Stimulated activated CD4-positive, alpha-beta T cell treated with anti-CD3 and anti-CD28 coated beads, Interleukin-4, amount 100 ng/mL, for 48 hours (primary cell): ENCODE results near the gene SYT11.
A peak's percentile ranks its signal among the peaks of the same experiment; 100 is the strongest.
"Not testable (repeated sequence)": the region's sequence is repeated elsewhere in the genome, so short reads cannot be mapped to it uniquely, and the experiment has no call there.

Source experiments
- DNase-seq, 2 donors: peaks; one replicate each; pipeline ENCODE4 v3.0.0-alpha.2; 2020; ENCODE audit warnings: low read depth in 2 of 2

The SYT11 gene

DNA sequence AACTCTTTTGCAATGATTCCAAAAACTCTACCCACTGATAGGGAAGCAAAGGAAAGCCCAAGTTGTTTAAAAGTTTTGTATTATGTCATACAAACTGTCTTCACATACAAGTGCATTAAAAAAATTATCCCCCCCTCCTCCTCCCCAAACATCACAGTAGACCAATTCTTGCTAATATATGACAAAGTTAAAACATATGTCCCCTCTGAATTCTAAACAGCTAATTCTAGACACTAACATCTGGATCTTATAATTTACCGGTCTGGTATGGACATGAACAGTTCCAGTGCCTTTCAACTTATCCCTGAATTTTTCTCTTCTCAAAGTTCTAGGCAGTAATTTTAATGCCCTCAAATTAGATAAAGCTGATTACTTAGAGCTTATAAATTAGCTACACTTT is 38.4 kb downstream of the SYT11 start:
- no peak for DNase-seq

GRCh38 chr1:155898888-155899287 is 39.5 kb downstream of the SYT11 start:
- no peak for DNase-seq

DNA sequence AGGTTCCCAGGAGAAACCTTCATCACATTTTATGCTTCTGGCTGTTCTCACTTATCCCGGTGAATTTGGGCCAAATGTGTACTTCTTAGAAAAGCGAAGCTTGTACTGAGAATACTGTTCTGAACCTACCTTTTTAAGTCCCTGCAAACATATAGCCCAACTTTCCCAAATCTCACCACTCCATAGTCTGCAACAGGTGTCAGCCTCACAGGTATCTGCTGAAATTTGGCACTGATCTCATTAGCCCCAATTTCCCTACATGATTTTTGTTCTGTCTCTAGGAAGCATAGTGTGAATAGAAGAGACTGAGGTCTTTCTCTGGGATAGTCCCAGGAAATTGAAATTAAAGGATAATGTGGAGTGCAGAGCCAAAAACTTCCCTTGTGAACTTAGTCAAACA is 40.3 kb downstream of the SYT11 start:
- no peak for DNase-seq

DNA sequence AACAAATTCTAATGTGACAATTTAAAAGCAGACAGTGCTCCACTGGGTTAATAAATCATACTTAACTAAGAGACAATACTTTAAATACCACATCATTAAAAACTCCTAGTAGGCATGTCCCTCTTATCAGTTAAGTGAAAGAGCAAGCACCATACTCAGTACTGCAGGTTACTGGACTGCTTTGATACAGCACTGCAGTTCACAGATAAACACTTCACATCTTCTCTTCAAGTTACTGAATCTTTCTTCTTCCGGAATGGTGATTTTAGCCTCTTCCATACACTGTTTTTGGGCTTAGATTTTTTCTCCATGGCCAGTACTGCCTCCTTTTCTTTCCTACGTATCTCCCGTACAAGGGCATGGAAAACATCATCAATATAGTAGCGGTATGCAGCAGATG is 40.8 kb downstream of the SYT11 start:
- DNase-seq: no peak

DNA sequence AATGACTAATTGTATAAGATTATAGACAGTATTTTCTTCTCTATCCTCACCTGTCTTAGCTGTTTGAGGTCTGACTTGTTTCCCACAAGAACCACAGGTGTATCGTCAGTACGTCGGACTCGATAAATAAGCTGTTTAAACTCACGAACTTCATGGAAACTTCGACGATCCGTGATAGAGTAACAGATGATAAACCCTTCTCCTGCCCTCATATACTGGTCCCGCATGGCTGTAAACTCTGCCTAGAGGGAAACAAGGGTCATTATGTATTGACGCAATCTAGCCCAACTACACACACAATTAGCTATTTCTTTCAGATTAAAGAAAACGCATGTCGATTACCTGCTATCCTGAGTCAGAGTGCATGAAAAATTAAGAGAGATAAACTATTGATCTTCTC is 44.9 kb downstream of the SYT11 start:
- DNase-seq: no peak

DNA sequence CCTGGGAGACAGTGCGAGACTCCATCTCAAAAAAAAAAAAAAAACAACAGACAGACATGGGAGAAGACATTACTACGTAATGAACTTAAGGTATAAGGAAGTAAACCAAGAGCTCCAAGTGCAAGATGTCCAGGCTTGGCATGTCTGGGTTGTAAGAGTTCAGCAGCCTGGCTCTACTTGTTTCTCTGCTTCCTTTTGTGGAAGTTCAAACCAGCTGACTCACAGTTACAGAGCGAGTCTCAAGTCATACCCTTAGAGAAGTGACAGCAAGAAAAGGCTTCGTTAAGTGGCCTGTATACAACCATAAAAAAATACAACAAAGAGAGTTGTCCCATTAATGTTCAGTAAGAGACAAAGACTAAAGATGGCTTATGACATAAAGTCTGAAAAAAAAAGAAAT is 50.5 kb downstream of the SYT11 start:
- no peak for DNase-seq

GRCh38 chr1:155910621-155911121 is 51.3 kb downstream of the SYT11 start:
- no peak for DNase-seq

DNA sequence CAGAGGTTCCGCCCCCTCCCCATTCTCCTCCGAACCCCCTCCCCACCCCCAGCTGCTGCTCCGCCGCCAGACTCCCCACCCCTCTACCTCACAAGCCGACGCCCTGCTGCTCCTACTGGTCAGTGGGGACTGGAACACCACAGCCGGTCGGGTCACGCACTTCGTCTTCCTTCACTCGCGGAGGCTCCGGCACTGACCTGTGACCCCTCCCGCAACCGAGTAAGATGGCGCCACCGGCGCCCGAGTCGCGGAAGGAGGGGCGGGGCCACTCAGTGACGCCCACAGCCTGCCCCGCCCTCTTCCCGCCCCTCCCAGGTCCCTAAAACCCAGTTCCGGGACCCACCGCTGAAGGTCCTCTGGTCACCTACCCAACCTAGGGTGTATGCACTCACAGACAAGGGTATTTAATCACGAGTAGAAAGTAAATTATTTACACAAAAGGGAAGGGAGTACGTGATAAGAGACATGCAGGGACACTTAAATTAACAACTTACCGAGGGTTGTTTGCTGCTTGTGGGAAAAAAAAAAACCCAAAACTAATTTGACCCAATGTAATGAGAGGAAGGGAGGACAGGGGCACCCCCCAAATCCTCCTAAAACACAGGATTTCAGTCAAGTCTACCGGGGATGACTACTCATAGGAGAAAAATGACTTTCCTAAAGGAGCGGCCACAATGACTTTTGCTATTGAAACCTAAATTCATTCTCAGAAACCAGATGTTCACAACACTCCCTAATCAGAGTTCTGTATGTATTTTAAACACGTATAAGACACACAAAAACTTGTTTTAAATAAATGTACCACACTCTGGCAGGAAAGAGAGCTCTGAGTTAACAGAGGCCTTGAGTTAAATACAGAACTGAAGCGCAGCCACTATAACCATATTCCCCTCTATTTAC is 52.0 kb downstream of the SYT11 start, which contains the start of gene RIT1:
TSS of gene RIT1 (minus strand) at position 194 of the 900 bp plus-strand sequence. CDS start 588 bp downstream, outside the sequence.
- peak; percentile 77 to 81 for DNase-seq

GRCh38 chr1:155912056-155912536 is 52.7 kb downstream of the SYT11 start:
- no peak for DNase-seq

GRCh38 chr1:155913969-155914757 is 54.8 kb downstream of the SYT11 start:
- DNase-seq: no peak

GRCh38 chr1:155918660-155919059 is 59.3 kb downstream of the SYT11 start:
- DNase-seq: no peak

GRCh38 chr1:155919801-155920200 is 60.4 kb downstream of the SYT11 start:
- no peak for DNase-seq

- no peak for DNase-seq
Observed at GRCh38 chr1:155920717-155921116, 61.4 kb downstream of the SYT11 start.

- DNase-seq: no peak
Observed at GRCh38 chr1:155925506-155925905, 66.1 kb downstream of the SYT11 start.

DNA sequence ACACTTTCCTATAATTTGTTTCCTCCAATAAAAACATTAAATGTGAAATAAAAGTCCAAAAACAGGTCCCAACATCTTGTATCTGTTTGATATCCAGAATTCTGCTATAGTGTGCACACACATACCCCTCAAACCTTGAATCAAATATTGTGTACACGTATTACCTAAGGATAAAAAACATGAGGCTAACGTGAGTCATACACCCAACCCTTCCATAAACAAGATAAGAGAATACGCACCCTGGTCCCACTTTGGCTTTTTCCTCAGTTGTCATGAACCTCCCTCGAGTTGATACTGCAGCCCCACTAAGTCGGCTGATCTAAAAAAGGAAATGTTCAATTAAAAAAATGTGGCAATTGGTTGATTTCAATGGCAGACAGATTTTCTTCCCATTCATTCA is 69.7 kb downstream of the SYT11 start:
- DNase-seq: no peak

DNA sequence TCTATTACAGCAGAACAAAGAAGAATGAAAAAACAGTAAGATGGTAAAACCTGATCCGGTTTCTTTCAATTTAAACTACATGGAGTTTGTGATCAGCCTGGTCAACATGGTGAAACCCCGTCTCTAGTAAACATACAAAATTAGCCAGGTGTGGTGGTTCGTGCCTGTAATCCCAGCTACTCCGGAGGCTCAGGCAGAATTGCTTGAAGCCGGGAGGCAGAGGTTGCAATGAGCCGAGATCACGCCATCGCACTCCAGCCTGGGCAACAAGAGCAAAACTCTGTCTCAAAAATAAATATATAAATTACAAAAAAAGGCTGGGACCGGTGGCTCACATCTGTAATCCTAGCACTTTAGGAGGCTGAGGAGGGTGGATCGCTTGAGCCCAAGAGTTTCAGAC is 71.4 kb downstream of the SYT11 start:
- DNase-seq: not testable (repeated sequence)

- DNase-seq: no peak
Observed at GRCh38 chr1:155931332-155932038, 72.1 kb downstream of the SYT11 start.

DNA sequence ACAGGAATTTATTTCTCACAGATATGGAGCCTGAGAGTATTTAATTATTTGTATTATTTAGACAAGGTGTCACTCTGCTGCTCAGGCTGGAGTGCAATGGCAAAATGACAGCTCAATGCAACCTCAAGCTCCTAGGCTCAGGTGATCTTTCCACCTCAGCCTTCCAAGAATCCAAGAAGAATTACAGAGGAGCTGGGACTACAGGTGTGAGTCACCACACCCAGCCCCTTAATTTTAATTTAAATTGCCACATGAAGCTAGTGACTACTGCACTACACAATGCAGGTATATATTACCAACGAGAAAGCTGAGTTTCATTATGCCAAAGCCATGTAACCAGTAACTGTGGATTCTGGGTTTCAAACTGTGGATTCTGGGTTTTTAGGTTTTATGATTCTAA is 72.7 kb downstream of the SYT11 start:
- no peak for DNase-seq

DNA sequence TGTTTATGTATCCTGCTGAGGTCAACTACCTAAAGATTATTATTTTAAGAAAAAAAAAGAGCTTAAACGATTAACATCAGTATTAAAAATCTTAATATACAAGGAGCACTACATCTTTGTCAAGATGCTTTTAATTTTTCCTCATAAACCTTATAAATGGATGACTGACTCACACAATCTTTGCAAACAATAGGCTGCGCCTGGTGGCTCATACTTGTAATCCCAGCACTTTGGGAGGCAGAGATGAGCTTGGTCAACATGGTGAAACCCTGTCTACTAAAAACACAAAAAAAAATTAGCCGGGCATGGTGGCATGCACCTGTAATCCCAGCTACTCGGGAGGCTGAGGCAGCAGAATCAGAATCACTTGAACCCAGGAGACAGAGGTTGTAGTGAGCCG is 73.1 kb downstream of the SYT11 start:
- no peak for DNase-seq

GRCh38 chr1:155933591-155934096 is 74.3 kb downstream of the SYT11 start:
- DNase-seq: no peak

- DNase-seq: peak; percentile 82 to 92
Observed at GRCh38 chr1:155934097-155934935, 74.9 kb downstream of the SYT11 start, which contains the start of gene KHDC4. Gene KHDC4, minus strand, starts transcription at chr1:155934413. Its CDS starts 40 bp downstream, at chr1:155934373.
